Ovary (tissue), 3 donors: Measurements from ENCODE around the gene BCL11B.

Source experiments
- POLR2A ChIP-seq: fragments of 450-650 bp; IDR thresholded peaks from one replicate; pipeline ENCODE4 v1.6.1; 2017; ENCODE audit warnings: antibody characterized with exemption, mild to moderate bottlenecking, moderate library complexity
- TF ChIP-seq, protein P1 (sequence below), 3 donors: fragments of 450-650 bp in 2 of 3; fragments of 200-600 bp in 1 of 3; IDR thresholded peaks; one replicate each; pipeline versions ENCODE4 v1.5.1 to v1.8.0; 2016 to 2022; ENCODE audit warnings: antibody characterized with exemption in 3 of 3, mild to moderate bottlenecking in 1 of 3
- donor health status: DM: no; HTN: no; CAD: no.

GRCh38 chr14:99251721-99252120, 20.3 kb downstream of the BCL11B start:
- TF ChIP-seq, protein P1, sequence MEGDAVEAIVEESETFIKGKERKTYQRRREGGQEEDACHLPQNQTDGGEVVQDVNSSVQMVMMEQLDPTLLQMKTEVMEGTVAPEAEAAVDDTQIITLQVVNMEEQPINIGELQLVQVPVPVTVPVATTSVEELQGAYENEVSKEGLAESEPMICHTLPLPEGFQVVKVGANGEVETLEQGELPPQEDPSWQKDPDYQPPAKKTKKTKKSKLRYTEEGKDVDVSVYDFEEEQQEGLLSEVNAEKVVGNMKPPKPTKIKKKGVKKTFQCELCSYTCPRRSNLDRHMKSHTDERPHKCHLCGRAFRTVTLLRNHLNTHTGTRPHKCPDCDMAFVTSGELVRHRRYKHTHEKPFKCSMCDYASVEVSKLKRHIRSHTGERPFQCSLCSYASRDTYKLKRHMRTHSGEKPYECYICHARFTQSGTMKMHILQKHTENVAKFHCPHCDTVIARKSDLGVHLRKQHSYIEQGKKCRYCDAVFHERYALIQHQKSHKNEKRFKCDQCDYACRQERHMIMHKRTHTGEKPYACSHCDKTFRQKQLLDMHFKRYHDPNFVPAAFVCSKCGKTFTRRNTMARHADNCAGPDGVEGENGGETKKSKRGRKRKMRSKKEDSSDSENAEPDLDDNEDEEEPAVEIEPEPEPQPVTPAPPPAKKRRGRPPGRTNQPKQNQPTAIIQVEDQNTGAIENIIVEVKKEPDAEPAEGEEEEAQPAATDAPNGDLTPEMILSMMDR (IDR thresholded peaks at IDR 0.05) = no peak
- TF ChIP-seq POLR2A = no peak
